Measurements from ENCODE around the gene NR5A1.

Gene NR5A1

DNA sequence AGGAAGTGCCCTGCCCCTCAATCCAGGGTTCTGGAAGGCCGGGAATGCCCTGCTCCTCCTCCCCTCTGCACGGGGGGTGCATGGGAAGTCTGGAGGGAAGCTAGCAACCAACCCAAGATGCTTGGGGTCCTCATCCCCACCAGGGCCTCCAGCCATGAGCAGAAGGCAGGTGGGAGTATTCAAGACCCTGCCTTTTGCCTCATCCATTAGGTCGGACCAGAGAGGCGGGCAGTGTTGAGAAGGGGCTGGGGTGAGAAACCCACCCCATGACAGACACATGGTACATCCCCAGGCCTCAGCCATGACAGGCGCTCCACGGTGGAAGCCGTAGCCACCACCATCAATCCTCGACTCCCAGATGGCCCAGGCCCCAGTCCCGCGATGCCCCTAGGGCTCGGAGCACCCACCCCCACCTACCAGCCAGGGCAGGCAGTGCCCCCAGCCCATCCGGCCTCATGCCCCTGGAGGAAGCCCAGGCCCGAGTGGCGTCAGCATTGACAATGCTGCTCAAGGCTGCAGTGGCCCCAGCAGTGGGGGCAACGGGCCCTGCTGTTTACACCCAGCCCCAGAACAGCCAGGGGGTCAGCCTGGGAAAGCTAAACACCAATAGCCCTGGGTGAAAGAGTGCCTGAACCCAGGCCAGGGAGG lies 8.6 kb downstream of the NR5A1 start:
- DNase-seq (ENCODE audit: low read depth in 2 of 2) = no peak

DNA sequence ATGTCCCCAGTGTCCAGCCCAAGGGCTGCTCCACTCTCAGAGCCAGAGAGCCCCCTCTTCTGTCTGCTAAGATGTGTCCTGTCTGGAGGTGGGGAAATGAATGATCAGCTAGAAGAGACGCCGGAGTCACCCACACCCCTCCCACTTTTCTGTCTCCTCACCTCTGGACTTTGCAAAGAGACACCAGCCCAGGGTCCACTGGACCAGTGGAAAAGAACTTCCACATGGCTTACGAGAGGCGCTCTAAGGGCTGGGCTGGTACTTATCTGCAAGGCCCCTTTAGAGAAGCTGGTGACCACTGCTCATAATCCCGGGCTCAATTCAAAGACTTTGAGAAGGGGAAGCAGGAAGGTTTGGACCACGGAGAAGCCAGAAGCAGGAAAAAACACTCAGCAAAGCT lies 9.2 kb downstream of the NR5A1 start:
- no peak for DNase-seq (ENCODE audit: low read depth in 2 of 2)

DNA sequence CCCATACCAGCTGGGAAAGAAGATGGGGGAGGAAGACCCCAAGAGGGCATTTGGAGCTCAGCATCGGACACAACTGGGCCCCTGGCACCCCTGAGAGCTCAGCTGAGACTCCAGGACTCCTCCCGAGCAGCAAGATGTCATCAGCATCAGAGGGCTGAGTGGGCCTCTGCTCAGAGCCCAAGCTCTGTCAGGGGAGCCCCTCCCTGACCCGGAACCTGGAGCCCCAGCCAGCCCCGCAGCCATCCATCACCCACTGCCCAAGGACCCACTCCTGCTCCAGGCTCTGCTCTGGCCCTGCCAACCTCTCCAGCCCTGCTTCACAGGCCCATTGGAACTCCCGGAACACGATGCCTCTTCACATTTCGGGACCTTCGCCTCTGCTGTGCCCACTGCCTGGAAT lies 9.8 kb downstream of the NR5A1 start:
- DNase-seq (ENCODE audit: low read depth in 2 of 2) = no peak

DNA sequence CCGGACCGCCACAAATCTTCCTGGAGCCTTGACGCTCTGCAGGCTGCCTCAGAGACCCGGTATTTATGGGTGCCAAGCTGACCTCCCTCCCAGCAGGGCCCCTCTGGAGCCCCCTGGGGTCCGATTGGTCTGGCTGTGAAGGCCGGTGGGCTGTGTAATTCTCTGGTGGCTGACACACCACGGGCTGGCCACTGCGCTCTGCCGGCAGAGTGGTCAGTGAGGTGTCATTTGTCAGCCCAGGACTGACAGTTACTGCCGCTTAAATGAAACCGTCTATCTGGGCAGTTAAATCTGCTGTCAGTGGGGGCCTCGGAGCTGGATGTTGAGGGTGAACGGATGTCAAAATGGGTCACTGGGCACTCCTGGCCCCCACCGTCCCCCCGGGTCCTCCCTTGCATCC lies 10.7 kb downstream of the NR5A1 start:
- DNase-seq (ENCODE audit: low read depth in 2 of 2) = no peak

DNA sequence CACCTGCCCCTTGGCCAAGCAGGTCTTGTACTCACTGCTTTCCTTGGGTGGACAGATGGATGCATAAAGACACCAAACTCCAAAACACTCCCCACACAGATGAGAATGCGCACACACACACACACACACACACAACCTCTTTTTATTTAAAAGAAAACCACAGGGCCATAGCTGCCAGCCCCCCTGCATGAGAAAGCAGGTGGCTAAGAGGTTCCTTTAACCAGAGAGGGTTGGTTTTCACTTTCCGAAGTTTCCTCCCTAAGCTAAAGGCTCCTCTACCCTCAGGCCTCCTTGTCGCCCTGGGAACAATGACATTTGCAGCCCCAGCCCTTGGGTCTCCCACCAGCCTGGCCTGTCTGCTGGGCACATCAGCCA lies 11.1 kb downstream of the NR5A1 start:
- DNase-seq (ENCODE audit: low read depth in 2 of 2) = no peak

DNA sequence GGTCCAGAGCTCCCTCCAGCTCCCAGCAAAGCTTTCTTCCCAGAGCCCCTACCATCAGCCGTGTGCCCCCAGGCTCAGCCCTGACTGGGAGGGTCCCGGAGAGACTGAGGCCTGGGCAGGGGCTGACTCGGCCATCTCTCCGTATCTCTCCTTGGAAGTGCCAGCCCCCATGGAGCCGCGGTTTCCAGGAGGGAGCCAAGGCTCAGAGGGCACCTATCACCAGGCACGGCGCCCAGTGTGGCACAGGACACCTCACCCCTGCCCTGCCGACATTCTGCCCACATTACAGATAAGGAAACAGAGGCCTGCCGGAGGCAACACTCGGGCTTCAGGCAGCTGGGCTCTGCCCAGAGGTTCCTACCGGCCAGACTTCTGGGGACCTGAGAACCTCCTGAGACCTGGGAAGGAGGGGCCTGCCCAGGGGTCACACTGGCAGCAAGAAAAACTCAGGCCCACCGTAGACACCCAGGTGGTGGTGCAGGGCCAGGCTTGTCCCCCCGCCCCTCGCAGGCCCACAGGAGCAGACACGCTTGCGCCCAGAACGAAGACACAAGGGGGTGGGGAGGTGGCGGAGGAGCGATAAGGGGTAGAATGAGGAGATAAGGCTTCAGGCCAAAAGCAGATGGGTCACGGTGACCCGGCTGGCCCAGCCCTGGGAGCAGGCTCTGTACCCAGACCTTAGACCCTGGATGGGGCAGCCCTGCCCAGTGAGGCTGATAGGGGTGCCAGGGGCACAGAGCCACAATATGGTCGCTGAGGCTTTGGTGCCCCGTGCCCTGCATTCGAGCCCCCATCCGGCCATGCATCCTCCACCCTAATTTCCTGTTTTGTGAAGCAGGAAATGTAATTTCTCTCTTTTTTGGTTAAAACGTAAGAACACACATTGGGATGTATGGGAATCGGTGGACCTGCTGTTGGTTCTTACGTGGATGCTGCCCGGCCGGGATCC lies 11.8 kb downstream of the NR5A1 start:
- DNase-seq (ENCODE audit: low read depth in 2 of 2) = no peak

DNA sequence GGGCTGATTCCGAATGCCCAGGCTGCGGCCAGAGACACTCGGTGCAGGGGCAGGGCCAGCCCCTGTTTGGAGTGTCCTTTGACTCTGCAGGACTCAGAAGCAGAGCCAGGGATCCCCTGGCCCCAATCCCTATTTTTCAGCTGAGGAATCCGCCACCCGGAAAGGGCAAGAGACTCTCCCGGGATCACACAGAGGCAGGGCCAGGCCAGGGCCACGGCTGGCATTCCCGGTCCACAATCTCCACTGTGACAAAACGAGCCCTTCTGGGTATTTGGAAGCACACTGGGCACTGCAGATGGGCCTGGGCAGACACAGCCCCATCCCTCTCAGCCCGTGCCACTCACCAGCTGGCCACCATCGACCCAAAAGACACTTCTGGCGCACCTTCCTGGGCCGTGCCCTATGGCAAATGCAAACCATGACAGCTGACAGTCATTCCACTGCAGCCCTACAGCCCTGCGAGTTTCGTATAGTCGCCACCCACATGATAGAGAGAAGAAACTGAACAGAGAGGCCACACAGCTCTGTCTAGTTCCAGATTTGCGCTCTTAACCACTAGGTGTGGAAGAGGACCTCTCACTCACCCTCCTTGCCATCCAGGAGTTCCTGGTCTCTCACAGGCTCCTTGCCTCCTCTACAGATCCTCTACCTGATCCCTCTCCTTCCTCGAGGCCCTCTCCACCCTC lies 13.3 kb downstream of the NR5A1 start:
- no peak for DNase-seq (ENCODE audit: low read depth in 2 of 2)

DNA sequence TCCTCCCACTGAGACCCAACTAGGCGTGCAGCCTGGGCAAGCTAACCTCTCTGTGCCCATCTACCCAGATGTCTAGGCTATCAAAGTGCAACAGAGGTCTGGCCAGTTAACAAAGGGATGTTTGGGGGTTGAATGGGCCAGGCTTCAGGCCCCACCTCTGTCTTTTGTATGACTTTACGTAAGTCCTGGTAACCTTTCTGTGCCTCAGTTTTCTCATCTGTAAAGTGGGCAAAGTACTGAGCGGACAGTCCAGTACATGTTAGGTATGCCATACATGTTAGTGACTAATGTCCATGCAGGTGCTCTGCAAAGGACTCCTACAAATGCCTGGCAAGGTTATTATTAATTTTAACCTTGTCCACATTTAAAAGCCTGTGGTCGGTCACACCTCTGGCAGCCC lies 14.0 kb downstream of the NR5A1 start:
- DNase-seq (ENCODE audit: low read depth in 2 of 2) = no peak

DNA sequence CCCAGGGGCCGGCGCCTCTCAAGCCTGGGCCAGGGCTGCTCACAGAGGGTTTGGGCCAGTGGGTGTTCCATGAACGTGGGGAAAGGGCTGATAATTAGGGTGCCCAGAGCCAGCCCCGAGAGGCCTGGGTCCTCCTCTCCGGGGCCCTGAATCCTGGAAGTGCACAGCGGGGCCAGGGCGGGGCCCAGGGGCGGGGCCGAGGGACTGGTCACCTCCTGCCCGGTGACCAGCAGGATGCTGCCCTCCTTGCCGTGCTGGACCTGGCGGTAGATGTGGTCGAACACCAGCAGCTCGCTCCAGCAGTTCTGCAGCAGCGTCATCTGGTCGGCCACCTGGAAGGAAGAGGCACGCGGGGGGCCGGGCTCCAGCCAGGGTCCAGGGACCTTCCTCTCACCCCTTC lies 14.4 kb downstream of the NR5A1 start:
- DNase-seq (ENCODE audit: low read depth in 2 of 2) = no peak

DNA sequence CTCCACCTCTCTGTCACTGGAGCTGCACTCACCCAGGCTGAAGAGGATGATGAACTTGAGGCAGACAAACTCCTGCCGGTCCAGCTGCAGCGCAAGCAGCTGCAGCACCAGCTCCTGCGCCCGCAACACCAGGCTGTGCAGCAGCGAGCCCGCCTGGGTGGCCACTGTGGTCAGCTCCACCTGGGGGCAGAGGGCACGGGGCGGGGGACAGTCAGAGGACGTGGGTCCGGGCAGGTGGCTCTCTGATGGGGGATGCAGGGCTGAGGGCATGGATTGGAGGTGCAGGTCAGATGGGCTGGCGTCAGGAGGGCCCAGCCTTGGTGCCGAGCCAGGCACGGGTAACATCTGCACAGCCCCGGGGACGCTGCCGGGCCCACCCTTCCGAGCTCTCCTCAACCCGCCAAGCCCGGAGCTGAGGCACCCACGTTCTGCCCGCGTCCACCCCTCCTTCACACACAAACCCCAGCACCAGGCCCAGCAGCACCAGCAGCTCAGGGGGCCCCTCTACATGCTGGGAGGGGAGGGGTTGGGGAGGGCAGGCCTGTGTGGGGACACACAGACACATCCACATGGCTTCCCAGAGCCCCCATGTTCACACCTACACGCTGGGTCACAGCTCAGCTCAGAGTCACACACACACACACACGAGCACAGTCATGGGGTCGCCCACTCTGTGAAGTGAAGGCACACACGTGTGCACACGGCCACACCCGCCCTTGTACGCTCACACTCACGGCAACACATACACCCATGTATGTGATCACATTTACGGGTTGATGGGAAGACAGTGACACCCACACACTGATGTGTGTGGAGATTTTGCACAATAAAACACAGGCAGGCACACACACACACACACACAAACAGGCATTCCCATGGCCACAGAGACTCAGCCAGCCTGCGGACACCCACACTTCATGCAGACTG lies 15.9 kb downstream of the NR5A1 start:
- no peak for DNase-seq (ENCODE audit: low read depth in 2 of 2)

DNA sequence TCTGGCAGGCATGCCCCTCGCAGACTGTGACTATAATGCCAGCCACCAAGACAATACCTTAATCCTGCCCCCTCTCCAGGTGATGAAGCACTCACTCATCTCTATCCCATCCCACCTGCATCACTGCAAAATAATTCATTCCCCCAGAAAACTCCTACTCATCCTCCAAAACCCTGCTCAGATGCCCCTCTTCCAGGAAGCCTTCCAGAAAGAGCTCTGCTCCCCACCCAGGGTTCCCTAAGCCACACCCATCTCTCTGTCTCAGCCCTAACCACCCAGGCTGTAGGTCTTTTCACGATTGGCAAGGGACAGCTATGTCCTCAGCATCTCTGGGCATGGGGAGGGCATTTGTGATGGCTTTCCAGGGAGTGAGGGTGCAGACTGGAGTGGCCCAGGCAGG lies 17.2 kb downstream of the NR5A1 start:
- no peak for DNase-seq (ENCODE audit: low read depth in 2 of 2)

DNA sequence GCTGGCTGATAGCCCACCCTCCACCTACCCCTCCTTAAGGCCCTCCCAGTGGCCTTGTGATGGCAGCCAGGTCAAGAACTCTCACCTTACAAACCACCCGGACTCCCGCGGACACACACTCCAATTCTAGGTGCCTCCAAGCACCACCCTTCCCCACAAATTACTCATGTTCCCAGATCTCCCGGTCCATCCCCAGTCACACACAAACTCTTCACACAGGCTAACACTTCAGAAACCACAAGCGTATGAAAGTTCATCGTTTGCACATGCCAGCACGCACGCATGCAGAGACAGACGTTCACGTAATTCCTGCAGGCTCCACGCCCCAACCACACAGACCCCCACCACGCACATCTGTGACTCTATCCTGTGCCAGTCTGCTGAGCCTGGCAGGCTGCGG lies 18.0 kb downstream of the NR5A1 start:
- DNase-seq (ENCODE audit: low read depth in 2 of 2) = no peak

DNA sequence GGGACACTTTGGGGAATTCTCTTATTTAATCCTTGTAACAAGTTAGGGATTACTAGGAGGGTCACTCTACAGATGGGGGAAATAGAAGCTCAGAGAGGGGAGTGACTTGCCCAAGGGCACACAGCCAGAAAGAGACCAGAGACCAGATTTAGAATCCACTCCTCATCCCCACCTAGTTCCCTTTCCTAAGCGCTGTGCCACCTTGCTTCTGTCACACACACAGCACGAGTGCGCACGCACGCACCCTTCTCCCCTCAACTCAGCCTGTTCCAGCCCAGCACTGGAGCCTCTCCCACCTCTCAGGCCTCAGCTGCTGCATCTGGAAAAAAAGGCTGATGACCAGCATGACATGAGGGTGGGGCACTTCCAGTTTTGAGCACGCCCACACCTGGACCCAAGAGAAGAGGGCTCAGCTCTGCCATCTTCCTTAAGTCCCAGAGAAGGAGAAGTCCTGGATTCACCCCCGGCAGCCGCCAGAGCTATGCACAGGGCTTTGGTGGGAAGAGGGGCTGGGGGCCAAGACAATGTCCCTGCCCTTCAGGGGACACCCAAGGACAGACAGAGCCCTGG lies 18.5 kb downstream of the NR5A1 start:
- no peak for DNase-seq (ENCODE audit: low read depth in 2 of 2)

DNA sequence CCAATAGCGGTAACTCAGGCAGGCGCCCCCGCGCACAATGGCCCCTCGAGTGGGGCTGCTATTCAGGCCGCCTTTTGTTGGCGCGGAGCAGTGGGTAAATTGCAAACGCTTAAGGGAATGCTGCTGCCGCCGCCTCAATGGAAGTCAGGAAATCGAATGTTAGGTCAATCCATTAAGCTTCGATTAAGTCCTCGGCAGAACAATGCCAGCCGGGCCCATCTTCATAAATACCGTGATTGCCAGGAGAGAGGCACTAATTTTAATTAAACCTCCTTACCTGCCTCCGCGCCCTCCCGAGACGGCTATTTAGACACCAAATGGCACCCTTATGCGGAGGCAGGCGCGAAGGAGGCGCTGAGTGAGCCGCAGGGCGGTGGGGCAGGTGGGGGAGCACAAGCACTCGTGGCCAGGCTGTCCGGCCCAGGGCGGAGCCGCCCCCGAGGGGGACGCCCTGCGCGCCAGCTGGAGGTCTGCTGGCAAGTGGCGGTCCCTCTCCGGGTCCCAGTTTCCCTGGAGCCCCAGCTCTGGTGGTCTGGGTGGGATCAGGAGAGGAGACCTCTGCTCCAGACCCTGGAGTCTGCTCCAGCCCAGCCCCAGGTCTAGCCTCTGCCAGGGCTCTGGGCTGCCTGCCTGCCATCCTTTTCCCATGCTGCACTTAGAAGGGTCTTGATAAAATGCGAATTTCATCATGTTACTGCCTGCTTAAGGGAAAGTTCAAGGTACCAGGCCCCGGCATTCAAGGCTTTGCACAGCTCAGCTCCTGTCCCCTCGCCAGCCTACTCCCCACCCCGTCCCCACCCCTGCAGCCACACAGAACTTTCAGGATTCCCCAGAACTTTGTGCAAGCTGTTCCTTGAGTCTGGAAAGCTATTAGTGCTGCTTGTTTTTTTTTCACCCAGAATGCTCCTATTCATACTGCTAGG lies 19.7 kb downstream of the NR5A1 start:
- no peak for DNase-seq (ENCODE audit: low read depth in 2 of 2)

DNA sequence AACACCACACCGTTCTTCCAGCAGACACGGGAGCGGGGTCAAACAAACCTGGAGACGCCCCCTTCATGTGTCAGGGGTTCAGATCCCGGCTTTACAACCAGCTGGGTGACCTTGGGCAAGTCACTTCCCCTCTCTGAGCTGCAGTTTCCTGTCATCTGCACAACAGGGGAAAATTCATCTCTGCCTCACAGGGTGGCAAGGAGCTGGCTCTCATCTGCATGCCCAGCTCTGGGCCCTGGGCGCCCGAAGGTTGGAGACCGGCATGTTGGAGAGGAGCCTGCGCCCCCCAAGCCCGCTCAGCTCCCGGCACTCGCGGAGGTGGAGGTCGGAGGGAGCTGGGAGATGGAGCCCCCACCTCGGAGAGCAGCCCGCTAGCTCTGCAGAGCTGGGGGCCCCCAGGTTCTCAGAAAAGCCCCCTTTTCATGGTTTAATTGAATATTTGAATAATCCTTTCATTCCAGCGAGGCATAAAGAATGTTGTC lies 20.4 kb downstream of the NR5A1 start:
- DNase-seq (ENCODE audit: low read depth in 2 of 2) = no peak

DNA sequence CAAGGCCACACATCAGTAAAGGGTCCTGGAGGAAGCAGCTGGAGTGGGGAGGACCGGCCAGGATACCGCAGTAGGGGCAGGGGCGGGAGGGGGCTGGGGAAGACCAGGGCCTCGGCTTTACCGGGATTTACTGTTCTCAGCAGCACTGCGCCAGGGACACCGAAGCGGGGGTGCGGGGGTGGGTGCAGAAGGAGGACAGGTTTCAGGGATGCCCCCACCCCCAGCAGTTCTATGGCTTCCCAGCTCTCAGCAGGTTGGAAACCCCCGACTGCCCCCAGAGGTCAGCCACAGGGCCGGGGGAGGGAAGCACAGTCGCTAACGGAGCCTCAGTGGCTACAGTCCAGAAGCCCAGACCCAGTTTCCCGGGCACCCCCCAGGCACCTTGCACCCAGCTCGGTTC lies 21.3 kb downstream of the NR5A1 start:
- DNase-seq (ENCODE audit: low read depth in 2 of 2) = no peak

DNA sequence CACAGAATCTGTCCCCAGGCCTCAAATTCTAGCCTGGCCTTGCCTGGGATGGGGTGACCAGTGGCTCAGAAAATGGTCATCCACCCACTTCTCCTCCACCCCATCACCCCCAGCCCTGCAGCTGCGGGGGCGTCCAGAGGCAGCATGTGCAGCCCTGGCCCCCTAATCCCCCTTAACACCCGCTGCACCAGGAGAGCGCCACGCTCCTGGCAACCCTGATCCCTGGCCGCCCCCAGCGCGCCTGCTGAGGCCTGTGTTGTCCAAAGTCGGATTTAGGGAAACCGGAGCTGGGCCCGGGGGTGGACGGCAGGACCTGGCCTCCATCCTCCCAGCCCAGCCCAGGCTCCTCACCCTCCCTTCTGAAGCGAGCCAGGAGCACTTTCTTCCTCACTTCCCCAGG lies 22.0 kb downstream of the NR5A1 start:
- no peak for DNase-seq (ENCODE audit: low read depth in 2 of 2)

DNA sequence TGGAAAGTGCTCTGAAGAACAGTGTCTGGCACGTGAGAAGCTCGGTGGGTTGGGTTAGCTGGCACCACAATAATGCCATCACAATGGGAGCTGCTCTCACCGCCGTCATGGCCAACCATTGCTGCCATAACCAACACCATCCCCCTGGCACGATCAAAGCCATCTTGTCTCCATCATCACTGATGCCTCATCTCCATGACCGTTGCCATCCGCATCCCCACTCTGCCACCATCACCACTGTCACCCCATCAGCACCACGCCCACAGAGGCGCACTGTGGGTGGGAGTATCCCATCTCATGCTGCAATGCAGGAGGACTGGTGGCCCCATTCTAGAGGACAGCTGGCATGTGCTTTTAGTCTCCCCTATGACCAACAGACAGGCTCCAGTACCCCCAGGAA lies 23.7 kb downstream of the NR5A1 start:
- DNase-seq (ENCODE audit: low read depth in 2 of 2) = no peak

DNA sequence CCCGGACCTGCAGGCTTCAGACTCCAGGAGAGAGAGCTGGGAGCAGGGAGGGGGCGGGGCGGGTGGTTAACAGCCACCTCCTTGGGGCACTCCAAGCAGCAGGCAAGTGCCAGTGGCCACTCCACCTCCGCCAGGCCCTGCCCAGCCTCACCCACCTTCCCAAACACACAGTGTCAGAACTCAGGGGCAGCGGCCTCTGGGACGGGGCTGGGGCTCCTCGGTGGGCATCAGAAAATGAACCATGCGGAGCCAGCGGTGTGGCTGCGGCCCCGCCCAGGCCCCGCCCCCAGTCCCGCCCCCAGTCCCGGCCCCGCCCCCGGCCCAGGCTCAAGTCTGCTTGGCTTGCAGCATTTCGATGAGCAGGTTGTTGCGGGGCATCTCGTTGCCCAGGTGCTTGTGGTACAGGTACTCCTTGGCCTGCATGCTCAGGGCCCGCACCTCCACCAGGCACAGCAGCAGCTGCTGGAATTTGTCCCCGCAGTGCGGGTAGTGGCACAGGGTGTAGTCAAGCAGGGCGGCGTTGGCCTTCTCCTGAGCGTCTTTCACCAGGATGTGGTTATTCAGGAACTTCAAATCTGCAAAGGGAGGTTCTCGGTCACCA lies 24.7 kb downstream of the NR5A1 start:
- no peak for DNase-seq (ENCODE audit: low read depth in 2 of 2)

DNA sequence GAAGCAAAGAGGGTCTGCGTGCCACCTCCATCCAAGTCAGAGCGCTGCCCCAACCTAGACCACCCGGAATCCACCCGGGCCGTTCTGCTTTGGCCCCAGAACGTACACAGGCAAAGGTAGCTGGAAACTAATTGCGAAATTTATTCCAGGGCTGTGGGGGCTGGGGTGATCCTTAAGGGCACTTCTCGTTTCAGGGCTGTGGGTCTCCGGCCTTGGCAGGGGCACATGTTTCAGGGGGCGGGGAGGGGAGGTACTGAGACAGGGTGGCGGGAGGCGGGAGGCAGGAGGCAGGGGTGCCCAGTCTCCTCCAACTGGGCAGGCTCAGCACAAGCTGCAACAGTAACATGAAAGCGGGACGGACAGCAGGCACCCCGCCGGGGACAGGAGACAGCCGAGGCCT lies 26.1 kb downstream of the NR5A1 start:
- DNase-seq (ENCODE audit: low read depth in 2 of 2) = no peak
